Activated CD8-positive, alpha-beta T cell treated with anti-CD3 and anti-CD28 coated beads for 36 hours (primary cell): Measurements from ENCODE around the gene SH3BP2. TPM values are rescaled to one million over a fixed set of nuclear protein-coding genes. Genes with fewer than 3 reads are reported as not detected.

Experiments used
- ATAC-seq: fragments of 200-7000 bp; cut with Tn5 transposase; one replicate; pipeline ENCODE4 v1.10.0; 2021; ENCODE audit warnings: mild to moderate bottlenecking, moderate library complexity
- CTCF ChIA-PET: fragments of 350-600 bp; sonication (Branson Sonifier 250); formaldehyde crosslinking; loops from one replicate; lab custom pipeline; 2021; ENCODE audit warnings: antibody characterized with exemption; lab: Charles Lee
- POLR2A ChIA-PET: fragments of 350-600 bp; sonication (Branson Sonifier 250); formaldehyde crosslinking; loops from one replicate; lab custom pipeline; 2021; ENCODE audit warnings: antibody characterized with exemption; lab: Charles Lee
- DNase-seq: peaks from one replicate; pipeline ENCODE4 v3.0.0-alpha.2; 2020
- H3K27ac Mint-ChIP-seq: one replicate; pipeline ENCODE4 v1.8.0; 2021; ENCODE audit warnings: mild to moderate bottlenecking, mixed read lengths
- H3K27me3 Mint-ChIP-seq: one replicate; pipeline ENCODE4 v1.8.0; 2021; ENCODE audit warnings: mixed read lengths
- H3K36me3 Mint-ChIP-seq: one replicate; pipeline ENCODE4 v1.8.0; 2021; ENCODE audit warnings: low read depth, mixed read lengths
- H3K4me1 Mint-ChIP-seq: one replicate; pipeline ENCODE4 v1.8.0; 2021; ENCODE audit warnings: low read depth, mixed read lengths
- H3K4me3 Mint-ChIP-seq: one replicate; pipeline ENCODE4 v1.8.0; 2021; ENCODE audit warnings: mild to moderate bottlenecking, moderate library complexity, mixed read lengths
- H3K9me3 Mint-ChIP-seq: one replicate; pipeline ENCODE4 v1.8.0; 2021; ENCODE audit warnings: mixed read lengths
- CTCF ChIP-seq: fragments of 200-600 bp; IDR thresholded peaks from one replicate; pipeline ENCODE4 v1.8.0; 2022; ENCODE audit warnings: antibody characterized with exemption, mild to moderate bottlenecking
- intact Hi-C: fragments of 100-400 bp; cut with micrococcal nuclease; formaldehyde crosslinking; loops from one replicate; pipeline ENCODE4 v1.10.0; 2022
- total RNA-seq, 2 experiments: library from RNA; stranded (reverse); gene quantifications; one replicate each; pipeline ENCODE4 v1.2.3, GENCODE V29; 2021

The SH3BP2 gene
- total RNA-seq, 2 experiments from 2014 or later, result 54.8 to 59.0 TPM

- Mint-ChIP-seq H3K4me3 (peak overlapping the region; percentile 78), H3K27me3 (no peaks in the 10 kb centered on the region), H3K36me3 (peaks cover 2% of the 10 kb centered on the region), H3K27ac (peak overlapping the region; percentile 84), H3K4me1 (peaks cover 62% of the 10 kb centered on the region), H3K9me3 (no peaks in the 10 kb centered on the region)
- intact Hi-C loops, result no loop called here
- ATAC-seq (peak; percentile 41), DNase-seq (peak; percentile 70)
- ChIA-PET CTCF (interaction anchor here (0.9 to 1.5 kb wide), 6 partner anchors 13 to 34 kb away, joined by 3 to 5 read pairs (median 3); no protein-coding TSS in a partner anchor), POLR2A (interaction anchor here (0.6 to 3.4 kb wide), 8 partner anchors 11 to 162 kb away, joined by 3 to 18 read pairs (median 3); no protein-coding TSS in a partner anchor)
- no peak for TF ChIP-seq CTCF
These were observed 4.8 kb downstream of the SH3BP2 start for GRCh38 chr4:2797545-2798305.

GRCh38 chr4:2798399-2799223 is 5.7 kb downstream of the SH3BP2 start:
- peak overlapping the region; percentile 84 for H3K27ac Mint-ChIP-seq
- H3K9me3 Mint-ChIP-seq, result no peaks in the 10 kb centered on the region
- TF ChIP-seq CTCF, result no peak
- peaks cover 2% of the 10 kb centered on the region for H3K36me3 Mint-ChIP-seq
- H3K4me1 Mint-ChIP-seq, result peaks cover 62% of the 10 kb centered on the region
- H3K4me3 Mint-ChIP-seq, result peak overlapping the region; percentile 78
- ChIA-PET POLR2A (interaction anchor here (0.6 to 3.4 kb wide), 14 partner anchors 11 to 161 kb away, joined by 3 to 18 read pairs (median 3); no protein-coding TSS in a partner anchor), CTCF (interaction anchor here (1.0 to 1.5 kb wide), 5 partner anchors 12 to 43 kb away, joined by 3 to 5 read pairs (median 3); partner anchors contain the start of gene TNIP2)
- DNase-seq, result peak; percentile 80
- no peaks in the 10 kb centered on the region for H3K27me3 Mint-ChIP-seq
- intact Hi-C loops, result no loop called here
- ATAC-seq, result peak; percentile 65

- peak overlapping the region; percentile 84 for H3K27ac Mint-ChIP-seq
- ChIA-PET POLR2A (interaction anchor here (0.7 to 3.4 kb wide), 11 partner anchors 10 to 146 kb away, joined by 3 to 18 read pairs (median 3); no protein-coding TSS in a partner anchor), CTCF (interaction anchor here (1.1 to 1.7 kb wide), 5 partner anchors 11 to 44 kb away, joined by 3 to 5 read pairs (median 4); partner anchors contain the start of gene TNIP2)
- H3K9me3 Mint-ChIP-seq, result no peaks in the 10 kb centered on the region
- H3K4me1 Mint-ChIP-seq, result peaks cover 57% of the 10 kb centered on the region
- H3K36me3 Mint-ChIP-seq, result peaks cover 2% of the 10 kb centered on the region
- peak overlapping the region; percentile 78 for H3K4me3 Mint-ChIP-seq
- no peak for TF ChIP-seq CTCF
- intact Hi-C loops, result no loop called here
- ATAC-seq (no peak), DNase-seq (no peak)
- no peaks in the 10 kb centered on the region for H3K27me3 Mint-ChIP-seq
These were observed 6.5 kb downstream of the SH3BP2 start for GRCh38 chr4:2799224-2799911.

- no peak for ATAC-seq
- Mint-ChIP-seq H3K36me3 (peaks cover 2% of the 10 kb centered on the region), H3K4me3 (peak overlapping the region; percentile 78), H3K4me1 (peaks cover 50% of the 10 kb centered on the region), H3K27me3 (no peaks in the 10 kb centered on the region), H3K27ac (peak overlapping the region; percentile 75), H3K9me3 (no peaks in the 10 kb centered on the region)
- TF ChIP-seq CTCF, result no peak
- ChIA-PET POLR2A (interaction anchor here (0.7 to 2.1 kb wide), 9 partner anchors 10 to 145 kb away, joined by 3 to 10 read pairs (median 3); no protein-coding TSS in a partner anchor), CTCF (interaction anchor here (1.4 to 1.7 kb wide), 2 partner anchors 12 to 44 kb away, joined by 4 to 5 read pairs; partner anchors contain the start of gene TNIP2)
- intact Hi-C loops, result no loop called here
- DNase-seq, result no peak
These were observed 7.2 kb downstream of the SH3BP2 start for GRCh38 chr4:2799971-2800690.
